ENCODE results near the gene NR4A3.

Gene NR4A3

DNA sequence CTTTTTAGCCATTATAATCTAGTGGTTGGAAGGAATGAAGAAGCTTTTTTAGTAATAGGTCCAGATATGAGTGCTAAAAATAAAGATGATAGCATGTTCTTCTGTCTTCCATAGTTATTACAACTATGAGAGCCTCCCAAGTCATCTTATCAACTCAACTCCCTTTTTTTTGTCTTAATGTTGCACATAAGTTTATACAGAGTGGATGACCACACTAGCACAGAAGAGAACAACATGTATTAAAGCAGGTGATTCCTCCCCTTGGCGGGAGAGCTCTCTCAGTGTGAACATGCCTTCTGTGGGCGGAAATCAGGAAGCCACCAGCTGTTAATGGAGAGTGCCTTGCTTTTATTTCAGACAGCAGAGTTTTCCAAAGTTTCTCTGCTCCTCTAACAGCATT is 44.7 kb downstream of the NR4A3 start:
- Histone ChIP-seq H3K9me3 (ENCODE audit: severe bottlenecking) (no peaks in the 10 kb centered on the region), H3K4me3 (ENCODE audit: low read depth, low read length) (no peak overlapping the region), H3K27ac (no peak overlapping the region), H3K36me3 (no peaks in the 10 kb centered on the region), H3K27me3 (ENCODE audit: insufficient read depth, low read depth, severe bottlenecking) (no peaks in the 10 kb centered on the region)
- TF ChIP-seq, protein P1, sequence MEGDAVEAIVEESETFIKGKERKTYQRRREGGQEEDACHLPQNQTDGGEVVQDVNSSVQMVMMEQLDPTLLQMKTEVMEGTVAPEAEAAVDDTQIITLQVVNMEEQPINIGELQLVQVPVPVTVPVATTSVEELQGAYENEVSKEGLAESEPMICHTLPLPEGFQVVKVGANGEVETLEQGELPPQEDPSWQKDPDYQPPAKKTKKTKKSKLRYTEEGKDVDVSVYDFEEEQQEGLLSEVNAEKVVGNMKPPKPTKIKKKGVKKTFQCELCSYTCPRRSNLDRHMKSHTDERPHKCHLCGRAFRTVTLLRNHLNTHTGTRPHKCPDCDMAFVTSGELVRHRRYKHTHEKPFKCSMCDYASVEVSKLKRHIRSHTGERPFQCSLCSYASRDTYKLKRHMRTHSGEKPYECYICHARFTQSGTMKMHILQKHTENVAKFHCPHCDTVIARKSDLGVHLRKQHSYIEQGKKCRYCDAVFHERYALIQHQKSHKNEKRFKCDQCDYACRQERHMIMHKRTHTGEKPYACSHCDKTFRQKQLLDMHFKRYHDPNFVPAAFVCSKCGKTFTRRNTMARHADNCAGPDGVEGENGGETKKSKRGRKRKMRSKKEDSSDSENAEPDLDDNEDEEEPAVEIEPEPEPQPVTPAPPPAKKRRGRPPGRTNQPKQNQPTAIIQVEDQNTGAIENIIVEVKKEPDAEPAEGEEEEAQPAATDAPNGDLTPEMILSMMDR (IDR thresholded peaks at IDR 0.05; ENCODE audit: low read depth, low read length) = no peak
- no peak for DNase-seq

- Histone ChIP-seq H3K9me3 (ENCODE audit: severe bottlenecking) (no peaks in the 10 kb centered on the region), H3K27me3 (ENCODE audit: insufficient read depth, low read depth, severe bottlenecking) (no peaks in the 10 kb centered on the region), H3K4me3 (ENCODE audit: low read depth, low read length) (no peak overlapping the region), H3K36me3 (no peaks in the 10 kb centered on the region), H3K27ac (no peak overlapping the region)
- TF ChIP-seq, protein P1 (IDR thresholded peaks at IDR 0.05; ENCODE audit: low read depth, low read length) = no peak
- DNase-seq = no peak
These were observed 45.9 kb downstream of the NR4A3 start for GRCh38 chr9:99867536-99867935.

DNA sequence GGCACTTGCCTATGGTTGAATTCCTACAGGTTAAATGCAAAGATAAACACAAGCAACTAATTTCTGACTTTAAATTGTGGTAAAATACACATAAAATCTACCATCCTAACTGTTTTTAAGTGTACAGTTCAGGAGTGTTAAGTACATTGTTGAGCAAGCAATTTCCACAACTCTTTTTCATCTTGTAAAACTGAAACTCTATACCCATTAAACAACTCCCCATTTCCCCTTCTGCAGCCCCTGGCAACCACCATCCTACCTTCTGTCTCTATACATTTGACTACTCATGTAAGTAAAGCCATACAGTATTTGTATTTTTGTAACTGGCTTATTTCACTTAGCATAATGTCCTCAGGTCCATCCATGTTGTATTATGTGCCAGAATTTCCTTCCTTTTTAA is 46.3 kb downstream of the NR4A3 start:
- Histone ChIP-seq H3K4me3 (ENCODE audit: low read depth, low read length) (no peak overlapping the region), H3K27ac (no peak overlapping the region), H3K36me3 (no peaks in the 10 kb centered on the region), H3K9me3 (ENCODE audit: severe bottlenecking) (no peaks in the 10 kb centered on the region), H3K27me3 (ENCODE audit: insufficient read depth, low read depth, severe bottlenecking) (no peaks in the 10 kb centered on the region)
- DNase-seq = no peak
- TF ChIP-seq, protein P1 (IDR thresholded peaks at IDR 0.05; ENCODE audit: low read depth, low read length) = no peak

GRCh38 chr9:99868845-99869244 is 47.2 kb downstream of the NR4A3 start:
- DNase-seq = no peak
- no peak overlapping the region for H3K27ac ChIP-seq
- TF ChIP-seq, protein P1 (IDR thresholded peaks at IDR 0.05; ENCODE audit: low read depth, low read length) = no peak
- no peaks in the 10 kb centered on the region for H3K9me3 ChIP-seq (ENCODE audit: severe bottlenecking)
- no peaks in the 10 kb centered on the region for H3K27me3 ChIP-seq (ENCODE audit: insufficient read depth, low read depth, severe bottlenecking)
- no peak overlapping the region for H3K4me3 ChIP-seq (ENCODE audit: low read depth, low read length)
- no peaks in the 10 kb centered on the region for H3K36me3 ChIP-seq

- TF ChIP-seq, protein P1 (IDR thresholded peaks at IDR 0.05; ENCODE audit: low read depth, low read length) = no peak
- DNase-seq = no peak
- Histone ChIP-seq H3K27me3 (ENCODE audit: insufficient read depth, low read depth, severe bottlenecking) (no peaks in the 10 kb centered on the region), H3K4me3 (ENCODE audit: low read depth, low read length) (no peak overlapping the region), H3K9me3 (ENCODE audit: severe bottlenecking) (no peaks in the 10 kb centered on the region), H3K27ac (no peak overlapping the region), H3K36me3 (no peaks in the 10 kb centered on the region)
These were observed 48.4 kb downstream of the NR4A3 start for GRCh38 chr9:99870126-99870525.

DNA sequence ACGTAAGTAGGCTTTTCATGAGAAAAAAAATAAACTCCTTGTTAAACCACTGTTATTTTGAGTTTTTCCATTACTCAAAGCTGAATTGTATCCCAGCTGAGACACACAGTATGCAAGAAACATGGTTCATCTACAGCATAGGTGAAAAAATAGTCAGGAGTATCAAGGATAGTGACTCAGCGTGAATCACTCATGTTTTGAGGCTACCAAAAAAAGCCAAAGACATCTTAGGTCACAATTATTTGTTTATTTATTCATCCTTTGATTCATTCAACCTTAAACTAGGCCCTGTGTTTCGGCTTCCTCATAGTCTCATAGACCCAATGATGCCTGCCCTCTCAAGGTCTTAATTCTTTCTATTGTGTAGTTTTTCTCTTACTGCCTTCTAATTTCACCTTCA is 51.8 kb downstream of the NR4A3 start:
- H3K27ac ChIP-seq = no peak overlapping the region
- TF ChIP-seq, protein P1 (IDR thresholded peaks at IDR 0.05; ENCODE audit: low read depth, low read length) = no peak
- H3K27me3 ChIP-seq (ENCODE audit: insufficient read depth, low read depth, severe bottlenecking) = no peaks in the 10 kb centered on the region
- no peaks in the 10 kb centered on the region for H3K36me3 ChIP-seq
- H3K9me3 ChIP-seq (ENCODE audit: severe bottlenecking) = no peaks in the 10 kb centered on the region
- DNase-seq = no peak
- no peak overlapping the region for H3K4me3 ChIP-seq (ENCODE audit: low read depth, low read length)

All from WERI-Rb-1 (cell line).